ENCODE data around the gene DCAF12.

Gene DCAF12

DNA sequence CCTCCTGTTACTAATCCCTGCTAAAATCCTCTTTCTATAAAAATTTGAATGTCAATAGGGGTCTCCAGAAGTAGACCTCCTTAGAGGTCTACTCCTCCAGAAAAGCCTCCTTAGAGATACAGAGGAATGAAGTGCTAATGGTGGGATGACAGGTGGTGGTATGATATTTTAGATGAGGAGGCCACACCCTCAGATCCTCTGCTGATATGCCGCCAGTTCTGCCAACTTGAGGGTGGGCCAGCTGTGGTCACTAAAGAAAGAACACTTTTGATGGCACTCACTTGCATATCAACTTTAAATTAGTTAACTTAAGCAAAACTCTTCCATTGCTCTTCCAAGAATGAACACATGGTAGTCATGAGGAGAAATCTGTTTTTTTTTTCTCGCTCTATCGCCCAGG, 61.0 kb downstream of the DCAF12 start:
- TF ChIP-seq YY1 (IDR thresholded peaks at IDR 0.05; ENCODE audit: low read depth): no peak
- TF ChIP-seq, protein P1, sequence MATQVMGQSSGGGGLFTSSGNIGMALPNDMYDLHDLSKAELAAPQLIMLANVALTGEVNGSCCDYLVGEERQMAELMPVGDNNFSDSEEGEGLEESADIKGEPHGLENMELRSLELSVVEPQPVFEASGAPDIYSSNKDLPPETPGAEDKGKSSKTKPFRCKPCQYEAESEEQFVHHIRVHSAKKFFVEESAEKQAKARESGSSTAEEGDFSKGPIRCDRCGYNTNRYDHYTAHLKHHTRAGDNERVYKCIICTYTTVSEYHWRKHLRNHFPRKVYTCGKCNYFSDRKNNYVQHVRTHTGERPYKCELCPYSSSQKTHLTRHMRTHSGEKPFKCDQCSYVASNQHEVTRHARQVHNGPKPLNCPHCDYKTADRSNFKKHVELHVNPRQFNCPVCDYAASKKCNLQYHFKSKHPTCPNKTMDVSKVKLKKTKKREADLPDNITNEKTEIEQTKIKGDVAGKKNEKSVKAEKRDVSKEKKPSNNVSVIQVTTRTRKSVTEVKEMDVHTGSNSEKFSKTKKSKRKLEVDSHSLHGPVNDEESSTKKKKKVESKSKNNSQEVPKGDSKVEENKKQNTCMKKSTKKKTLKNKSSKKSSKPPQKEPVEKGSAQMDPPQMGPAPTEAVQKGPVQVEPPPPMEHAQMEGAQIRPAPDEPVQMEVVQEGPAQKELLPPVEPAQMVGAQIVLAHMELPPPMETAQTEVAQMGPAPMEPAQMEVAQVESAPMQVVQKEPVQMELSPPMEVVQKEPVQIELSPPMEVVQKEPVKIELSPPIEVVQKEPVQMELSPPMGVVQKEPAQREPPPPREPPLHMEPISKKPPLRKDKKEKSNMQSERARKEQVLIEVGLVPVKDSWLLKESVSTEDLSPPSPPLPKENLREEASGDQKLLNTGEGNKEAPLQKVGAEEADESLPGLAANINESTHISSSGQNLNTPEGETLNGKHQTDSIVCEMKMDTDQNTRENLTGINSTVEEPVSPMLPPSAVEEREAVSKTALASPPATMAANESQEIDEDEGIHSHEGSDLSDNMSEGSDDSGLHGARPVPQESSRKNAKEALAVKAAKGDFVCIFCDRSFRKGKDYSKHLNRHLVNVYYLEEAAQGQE (IDR thresholded peaks at IDR 0.05; ENCODE audit: low read depth): no peak
- TF ChIP-seq EP300 (IDR thresholded peaks at IDR 0.05; ENCODE audit: borderline replicate concordance): no peak
- TF ChIP-seq RAD21 (IDR thresholded peaks at IDR 0.05; ENCODE audit: low read depth): no peak
- no peak for TF ChIP-seq TCF12 (IDR thresholded peaks at IDR 0.05; ENCODE audit: low read depth)
- no peak for TF ChIP-seq CEBPB (IDR thresholded peaks at IDR 0.05)
- TF ChIP-seq TAF1 (IDR thresholded peaks at IDR 0.05; ENCODE audit: low read depth): no peak

DNA sequence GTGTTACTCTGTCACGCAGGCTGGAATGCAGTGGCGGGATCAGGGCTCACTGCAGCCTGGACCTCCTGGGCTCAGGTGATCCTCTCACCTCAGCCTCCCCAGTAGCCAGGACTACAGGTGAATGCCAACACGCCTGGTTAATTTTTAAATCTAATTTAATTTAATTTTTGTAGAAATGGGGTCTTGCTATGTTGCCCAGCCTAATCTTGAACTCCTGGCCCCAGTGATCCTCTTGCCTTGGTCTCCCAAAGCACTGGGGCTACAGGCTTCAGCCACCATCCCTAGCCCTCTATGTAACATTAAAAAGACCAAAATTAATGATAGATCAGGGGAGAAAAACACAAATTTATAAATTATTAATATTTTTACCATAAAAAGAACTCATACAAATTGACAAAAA, 66.5 kb downstream of the DCAF12 start:
- no peak for TF ChIP-seq CREB1 (IDR thresholded peaks at IDR 0.05; ENCODE audit: low read depth)
- TF ChIP-seq YY1 (IDR thresholded peaks at IDR 0.05; ENCODE audit: low read depth): no peak
- TF ChIP-seq, protein P1 (IDR thresholded peaks at IDR 0.05; ENCODE audit: low read depth): no peak
- no peak for TF ChIP-seq RAD21 (IDR thresholded peaks at IDR 0.05; ENCODE audit: low read depth)
- TF ChIP-seq ZBTB7A (IDR thresholded peaks at IDR 0.05; ENCODE audit: low read depth): no peak
- no peak for TF ChIP-seq CEBPB (IDR thresholded peaks at IDR 0.05)
- TF ChIP-seq NFIC (IDR thresholded peaks at IDR 0.05): no peak
- TF ChIP-seq TCF12 (IDR thresholded peaks at IDR 0.05; ENCODE audit: low read depth): no peak
- no peak for TF ChIP-seq EGR1 (IDR thresholded peaks at IDR 0.05)
- TF ChIP-seq EP300 (IDR thresholded peaks at IDR 0.05; ENCODE audit: borderline replicate concordance): no peak

DNA sequence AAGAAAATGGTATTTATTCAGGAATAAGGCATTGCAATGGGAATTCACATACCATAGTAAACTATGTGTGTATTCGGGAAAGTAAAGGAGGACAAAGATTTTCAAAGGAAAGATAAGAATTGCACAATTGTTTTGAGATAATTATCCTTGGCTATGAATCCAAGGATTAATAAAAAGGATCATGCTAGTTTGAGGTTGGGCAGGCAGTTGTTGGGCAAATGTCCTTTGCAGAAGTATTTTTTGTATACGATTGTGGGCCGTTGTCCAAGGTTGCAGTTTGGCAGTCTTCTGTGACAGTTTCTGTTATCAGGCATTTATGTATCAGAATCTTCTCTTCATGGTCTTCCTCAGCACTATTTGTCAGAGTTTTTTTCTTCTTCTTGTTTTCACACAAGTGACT, 67.2 kb downstream of the DCAF12 start:
- TF ChIP-seq EGR1 (IDR thresholded peaks at IDR 0.05) (no peak), ZBTB7A (IDR thresholded peaks at IDR 0.05; ENCODE audit: low read depth) (no peak), YY1 (IDR thresholded peaks at IDR 0.05; ENCODE audit: low read depth) (no peak), TEAD4 (IDR thresholded peaks at IDR 0.05) (no peak), NFIC (IDR thresholded peaks at IDR 0.05) (no peak), RAD21 (IDR thresholded peaks at IDR 0.05; ENCODE audit: low read depth) (no peak), TCF12 (IDR thresholded peaks at IDR 0.05; ENCODE audit: low read depth) (no peak), FOXM1 (IDR thresholded peaks at IDR 0.05; ENCODE audit: borderline replicate concordance, low read depth) (no peak), CEBPB (IDR thresholded peaks at IDR 0.05) (no peak), TAF1 (IDR thresholded peaks at IDR 0.05; ENCODE audit: low read depth) (no peak), EP300 (IDR thresholded peaks at IDR 0.05; ENCODE audit: borderline replicate concordance) (no peak), CREB1 (IDR thresholded peaks at IDR 0.05; ENCODE audit: low read depth) (no peak)
- TF ChIP-seq, protein P2, sequence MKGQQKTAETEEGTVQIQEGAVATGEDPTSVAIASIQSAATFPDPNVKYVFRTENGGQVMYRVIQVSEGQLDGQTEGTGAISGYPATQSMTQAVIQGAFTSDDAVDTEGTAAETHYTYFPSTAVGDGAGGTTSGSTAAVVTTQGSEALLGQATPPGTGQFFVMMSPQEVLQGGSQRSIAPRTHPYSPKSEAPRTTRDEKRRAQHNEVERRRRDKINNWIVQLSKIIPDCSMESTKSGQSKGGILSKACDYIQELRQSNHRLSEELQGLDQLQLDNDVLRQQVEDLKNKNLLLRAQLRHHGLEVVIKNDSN (IDR thresholded peaks at IDR 0.05): no peak
- TF ChIP-seq, protein P3, sequence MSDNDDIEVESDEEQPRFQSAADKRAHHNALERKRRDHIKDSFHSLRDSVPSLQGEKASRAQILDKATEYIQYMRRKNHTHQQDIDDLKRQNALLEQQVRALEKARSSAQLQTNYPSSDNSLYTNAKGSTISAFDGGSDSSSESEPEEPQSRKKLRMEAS (IDR thresholded peaks at IDR 0.05): no peak
- TF ChIP-seq, protein P1 (IDR thresholded peaks at IDR 0.05; ENCODE audit: low read depth): no peak

DNA sequence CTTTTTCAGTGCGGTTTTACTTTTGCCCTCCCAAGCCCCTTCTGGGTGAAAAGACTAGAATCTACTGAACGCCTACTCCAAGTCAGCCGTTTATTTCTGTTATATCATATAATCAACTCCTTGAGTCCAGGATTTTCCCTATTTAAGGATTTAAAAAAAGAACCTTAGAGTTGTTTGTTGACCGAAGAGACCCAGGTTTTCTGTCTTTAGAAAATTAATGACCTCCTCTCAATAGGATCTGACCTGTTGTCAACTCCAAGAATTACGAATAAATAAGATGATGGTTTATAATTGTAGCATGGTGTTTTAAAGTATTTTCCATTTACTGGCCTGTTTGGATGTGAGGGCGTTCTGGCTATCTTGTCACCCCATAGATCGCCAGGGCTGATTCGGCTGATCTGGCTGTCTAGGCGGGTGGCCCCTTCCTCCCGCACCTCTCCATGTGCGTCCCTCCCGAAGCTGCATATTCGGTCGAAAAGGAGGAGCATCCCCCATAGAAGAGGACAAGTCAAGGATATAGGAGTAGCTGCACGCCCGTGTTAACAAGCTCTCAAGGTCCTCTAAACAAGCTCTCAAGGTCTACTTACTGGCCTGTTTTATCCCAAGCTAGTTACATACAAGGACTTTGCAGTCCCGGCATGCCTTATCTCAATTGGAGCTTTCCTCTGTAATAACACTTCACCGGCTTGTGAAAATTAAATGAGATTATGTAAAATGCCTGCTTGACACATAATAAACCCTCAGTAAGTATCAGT, 76.7 kb downstream of the DCAF12 start:
- TF ChIP-seq EGR1 (IDR thresholded peaks at IDR 0.05) (no peak), CREB1 (IDR thresholded peaks at IDR 0.05; ENCODE audit: low read depth) (no peak), YY1 (IDR thresholded peaks at IDR 0.05; ENCODE audit: low read depth) (no peak), EP300 (IDR thresholded peaks at IDR 0.05; ENCODE audit: borderline replicate concordance) (no peak), RAD21 (IDR thresholded peaks at IDR 0.05; ENCODE audit: low read depth) (no peak), FOXM1 (IDR thresholded peaks at IDR 0.05; ENCODE audit: borderline replicate concordance, low read depth) (no peak), ZBTB7A (IDR thresholded peaks at IDR 0.05; ENCODE audit: low read depth) (no peak), NFIC (IDR thresholded peaks at IDR 0.05) (no peak), TEAD4 (IDR thresholded peaks at IDR 0.05) (no peak)
- TF ChIP-seq, protein P3 (IDR thresholded peaks at IDR 0.05): no peak
